ENCODE data around the gene SH3BP4.

DNA sequence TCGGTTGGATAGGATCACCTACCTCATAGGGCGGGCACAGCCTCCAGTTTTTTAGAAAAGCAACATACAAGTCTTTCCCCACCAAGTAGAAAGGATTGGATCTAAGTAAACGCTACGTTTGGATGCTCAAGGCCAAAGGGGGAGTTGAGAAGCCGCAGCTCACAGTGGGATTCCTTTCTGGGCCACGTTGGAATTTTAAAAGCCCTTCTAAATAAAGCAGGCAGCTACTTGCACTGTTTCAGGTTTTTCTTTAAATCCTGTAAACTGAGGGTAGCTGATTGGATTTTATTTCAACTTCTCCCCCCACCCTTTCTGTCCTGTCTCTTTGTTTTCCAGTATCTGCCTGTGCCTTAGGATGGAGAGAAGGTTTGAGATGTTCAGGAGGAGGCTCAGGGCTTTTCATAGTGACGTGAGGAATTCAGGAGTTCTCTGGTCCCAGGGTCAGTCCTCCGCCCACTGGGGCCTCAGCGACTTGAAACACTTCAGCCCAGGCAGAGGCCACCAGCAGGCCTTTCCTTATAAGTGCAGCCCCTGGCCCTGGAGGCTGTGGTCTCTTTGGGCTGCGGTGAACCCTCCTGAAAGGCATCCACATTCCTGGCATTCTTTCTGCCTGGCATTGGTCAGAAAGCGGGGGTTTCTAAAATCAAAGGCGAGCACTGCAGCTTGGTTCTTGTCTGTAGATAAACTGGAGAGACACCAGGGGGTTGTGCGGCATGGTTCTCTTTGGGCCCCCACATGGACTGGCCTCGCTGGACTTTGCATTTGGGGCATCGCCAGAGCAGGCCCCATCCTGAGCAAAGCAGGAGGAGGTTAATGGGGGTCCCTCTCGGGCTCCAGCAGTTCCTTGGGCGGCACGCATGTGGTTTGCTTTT is 44.5 kb downstream of the SH3BP4 start:
- TF ChIP-seq, protein P1, sequence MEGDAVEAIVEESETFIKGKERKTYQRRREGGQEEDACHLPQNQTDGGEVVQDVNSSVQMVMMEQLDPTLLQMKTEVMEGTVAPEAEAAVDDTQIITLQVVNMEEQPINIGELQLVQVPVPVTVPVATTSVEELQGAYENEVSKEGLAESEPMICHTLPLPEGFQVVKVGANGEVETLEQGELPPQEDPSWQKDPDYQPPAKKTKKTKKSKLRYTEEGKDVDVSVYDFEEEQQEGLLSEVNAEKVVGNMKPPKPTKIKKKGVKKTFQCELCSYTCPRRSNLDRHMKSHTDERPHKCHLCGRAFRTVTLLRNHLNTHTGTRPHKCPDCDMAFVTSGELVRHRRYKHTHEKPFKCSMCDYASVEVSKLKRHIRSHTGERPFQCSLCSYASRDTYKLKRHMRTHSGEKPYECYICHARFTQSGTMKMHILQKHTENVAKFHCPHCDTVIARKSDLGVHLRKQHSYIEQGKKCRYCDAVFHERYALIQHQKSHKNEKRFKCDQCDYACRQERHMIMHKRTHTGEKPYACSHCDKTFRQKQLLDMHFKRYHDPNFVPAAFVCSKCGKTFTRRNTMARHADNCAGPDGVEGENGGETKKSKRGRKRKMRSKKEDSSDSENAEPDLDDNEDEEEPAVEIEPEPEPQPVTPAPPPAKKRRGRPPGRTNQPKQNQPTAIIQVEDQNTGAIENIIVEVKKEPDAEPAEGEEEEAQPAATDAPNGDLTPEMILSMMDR (IDR thresholded peaks at IDR 0.05; ENCODE audit: borderline replicate concordance, extremely low read depth, low read length, poor library complexity, severe bottlenecking), result no peak
- no peak for TF ChIP-seq EZH2 (IDR thresholded peaks at IDR 0.05; ENCODE audit: borderline replicate concordance, low read depth, low read length, severe bottlenecking)

All from DND-41 (cell line).